Nephron (organoid): ENCODE data around the gene TNS1.

Experiments used
- H3K27ac Mint-ChIP-seq, 3 experiments: 2 replicates each; pipeline ENCODE4 v1.8.0; 2020; ENCODE audit warnings: mixed read lengths in 3 of 3, mild to moderate bottlenecking in 2 of 3, moderate library complexity in 1 of 3
- H3K27me3 Mint-ChIP-seq: 2 replicates; pipeline ENCODE4 v1.8.0; 2021; ENCODE audit warnings: low read depth, mild to moderate bottlenecking, moderate library complexity, mixed read lengths
- H3K36me3 Mint-ChIP-seq: 2 replicates; pipeline ENCODE4 v1.8.0; 2020; ENCODE audit warnings: low read depth, mixed read lengths
- H3K4me1 Mint-ChIP-seq: 2 replicates; pipeline ENCODE4 v1.8.0; 2020; ENCODE audit warnings: mixed read lengths
- H3K4me3 Mint-ChIP-seq, 3 experiments: 2 replicates each; pipeline ENCODE4 v1.8.0; 2020; ENCODE audit warnings: mild to moderate bottlenecking in 3 of 3, mixed read lengths in 3 of 3, moderate library complexity in 2 of 3
- H3K9me3 Mint-ChIP-seq: 2 replicates; pipeline ENCODE4 v1.8.0; 2020; ENCODE audit warnings: mixed read lengths
- CTCF ChIP-seq, 3 experiments: fragments of 200-600 bp; sonication (generic); IDR thresholded peaks; one replicate each; pipeline ENCODE4 v1.5.0; 2021; ENCODE audit warnings: antibody characterized with exemption in 3 of 3; ENCODE audit not compliant: unreplicated experiment in 3 of 3

TNS1 gene

GRCh38 chr2:217875556-217876252 lies 127.1 kb downstream of the TNS1 start:
- Mint-ChIP-seq H3K9me3 (no peaks in the 10 kb centered on the region), H3K27me3 (no peaks in the 10 kb centered on the region), H3K4me3 (no peak overlapping the region), H3K4me1 (peaks cover 28% of the 10 kb centered on the region), H3K36me3 (peaks cover 57% of the 10 kb centered on the region), H3K27ac (no peak overlapping the region)
- TF ChIP-seq CTCF (IDR thresholded peaks at IDR 0.05; ENCODE audit: unreplicated experiment in 3 of 3), result no peak

GRCh38 chr2:217875138-217875537 lies 127.7 kb downstream of the TNS1 start:
- no peak for TF ChIP-seq CTCF (IDR thresholded peaks at IDR 0.05; ENCODE audit: unreplicated experiment in 3 of 3)
- Mint-ChIP-seq H3K9me3 (no peaks in the 10 kb centered on the region), H3K36me3 (peaks cover 58% of the 10 kb centered on the region), H3K27ac (no peak overlapping the region), H3K4me3 (no peak overlapping the region), H3K4me1 (peaks cover 28% of the 10 kb centered on the region), H3K27me3 (no peaks in the 10 kb centered on the region)

- no peak overlapping the region for H3K4me3 Mint-ChIP-seq
- peaks cover 29% of the 10 kb centered on the region for H3K4me1 Mint-ChIP-seq
- no peak for TF ChIP-seq CTCF (IDR thresholded peaks at IDR 0.05; ENCODE audit: unreplicated experiment in 3 of 3)
Observed at GRCh38 chr2:217873371-217873770, 129.4 kb downstream of the TNS1 start.

DNA sequence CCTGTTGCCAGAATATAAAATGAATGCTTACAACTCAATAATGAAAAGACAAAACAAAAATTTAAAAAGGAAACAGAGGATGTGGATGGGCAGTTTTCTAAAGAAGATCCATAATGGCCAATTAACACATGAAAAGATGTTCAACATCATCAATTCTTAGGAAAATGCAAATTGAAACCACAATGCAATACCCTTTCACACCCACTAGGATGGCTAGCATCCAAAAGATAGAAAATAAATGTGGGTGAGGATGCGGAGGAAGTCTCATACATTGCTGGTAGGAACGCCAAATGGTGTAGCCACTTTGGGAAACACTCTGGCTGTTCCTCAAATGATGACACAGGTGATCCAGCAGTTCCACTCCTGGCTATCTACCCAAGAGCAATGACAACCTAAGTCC lies 130.5 kb downstream of the TNS1 start:
- peak in 1 of 3 experiments; percentile 20 for TF ChIP-seq CTCF (IDR thresholded peaks at IDR 0.05; ENCODE audit: unreplicated experiment in 3 of 3)
- no peak overlapping the region for H3K4me3 Mint-ChIP-seq
- H3K36me3 Mint-ChIP-seq, result peaks cover 67% of the 10 kb centered on the region
- peaks cover 37% of the 10 kb centered on the region for H3K4me1 Mint-ChIP-seq
- H3K27ac Mint-ChIP-seq, result no peak overlapping the region
- H3K9me3 Mint-ChIP-seq, result no peaks in the 10 kb centered on the region
- H3K27me3 Mint-ChIP-seq, result no peaks in the 10 kb centered on the region

More at GRCh38 chr2:217873371-217873770, 129.4 kb downstream of the TNS1 start:
- Mint-ChIP-seq H3K27me3 (no peaks in the 10 kb centered on the region), H3K36me3 (peaks cover 59% of the 10 kb centered on the region), H3K27ac (no peak overlapping the region), H3K9me3 (no peaks in the 10 kb centered on the region)

DNA sequence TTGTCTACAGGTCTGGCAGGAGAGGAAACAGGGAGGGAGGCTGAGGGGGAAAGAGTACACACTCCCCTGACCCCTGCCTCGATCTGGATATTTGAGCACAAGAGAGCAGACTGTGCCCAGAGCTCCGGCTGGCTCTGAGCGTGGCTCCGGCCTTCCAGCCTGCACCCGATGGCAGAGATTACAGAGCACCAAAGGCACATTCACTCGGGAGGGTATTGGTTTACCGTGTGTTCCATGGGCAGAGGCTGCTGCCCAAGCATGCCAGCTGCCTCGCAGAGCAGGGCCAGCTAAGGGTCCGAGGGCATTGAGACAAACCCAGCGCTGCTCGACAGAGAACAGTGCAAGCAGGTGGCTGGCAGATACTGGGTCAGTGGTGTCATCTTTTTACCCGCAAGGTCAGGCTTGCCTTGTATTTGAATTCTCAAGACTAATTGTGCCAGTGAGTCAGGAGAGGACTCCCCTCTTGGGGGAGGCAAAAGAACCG lies 132.2 kb downstream of the TNS1 start:
- no peaks in the 10 kb centered on the region for H3K9me3 Mint-ChIP-seq
- TF ChIP-seq CTCF (IDR thresholded peaks at IDR 0.05; ENCODE audit: unreplicated experiment in 3 of 3), result no peak
- peaks cover 61% of the 10 kb centered on the region for H3K36me3 Mint-ChIP-seq
- H3K4me3 Mint-ChIP-seq, result no peak overlapping the region
- peak overlapping the region in 2 of 3 experiments; percentile 10 to 36 for H3K27ac Mint-ChIP-seq
- H3K27me3 Mint-ChIP-seq, result no peaks in the 10 kb centered on the region
- H3K4me1 Mint-ChIP-seq, result peaks cover 46% of the 10 kb centered on the region

- no peak for TF ChIP-seq CTCF (IDR thresholded peaks at IDR 0.05; ENCODE audit: unreplicated experiment in 3 of 3)
- H3K27me3 Mint-ChIP-seq, result no peaks in the 10 kb centered on the region
- no peak overlapping the region for H3K4me3 Mint-ChIP-seq
- H3K9me3 Mint-ChIP-seq, result no peaks in the 10 kb centered on the region
- H3K36me3 Mint-ChIP-seq, result peaks cover 59% of the 10 kb centered on the region
- H3K27ac Mint-ChIP-seq, result peak overlapping the region; percentile 35 to 68 (median 67)
- H3K4me1 Mint-ChIP-seq, result peaks cover 61% of the 10 kb centered on the region
Observed at GRCh38 chr2:217868911-217869334, 133.9 kb downstream of the TNS1 start.
